H9 (cell line): ENCODE data around the gene NR2C1. TPM values are rescaled to one million over a fixed set of nuclear protein-coding genes. Genes with fewer than 3 reads are reported as not detected.
A peak's percentile ranks its signal among the peaks of the same experiment; 100 is the strongest.

Experiments used
- DNase-seq: peaks from one replicate; pipeline ENCODE4 v3.0.0-alpha.2; 2017
- H2AFZ ChIP-seq: one replicate; pipeline ENCODE4 v1.6.1; 2013; ENCODE audit warnings: mild to moderate bottlenecking, low read length, control low read depth, moderate library complexity
- H2AK5ac ChIP-seq: 2 replicates; pipeline ENCODE4 v1.6.1; 2013; ENCODE audit warnings: low read length, control low read depth, mixed read lengths; ENCODE audit not compliant: insufficient read length
- H2BK120ac ChIP-seq: one replicate; pipeline ENCODE4 v1.6.1; 2013; ENCODE audit warnings: low read depth, mild to moderate bottlenecking, low read length, control low read depth, inconsistent platforms; ENCODE audit not compliant: poor library complexity, severe bottlenecking
- H2BK12ac ChIP-seq: 2 replicates; pipeline ENCODE4 v1.6.1; 2013; ENCODE audit warnings: low read length, control low read depth, mixed read lengths, low read depth; ENCODE audit not compliant: insufficient read length
- H2BK15ac ChIP-seq: 2 replicates; pipeline ENCODE4 v1.6.1; 2013; ENCODE audit warnings: low read depth, low read length, control low read depth
- H2BK20ac ChIP-seq: one replicate; pipeline ENCODE4 v1.6.1; 2013; ENCODE audit warnings: low read depth, mild to moderate bottlenecking, low read length, control low read depth, inconsistent platforms; ENCODE audit not compliant: poor library complexity, severe bottlenecking
- H2BK5ac ChIP-seq: 2 replicates; pipeline ENCODE4 v1.6.1; 2013; ENCODE audit warnings: low read length, control low read depth, mixed read lengths; ENCODE audit not compliant: insufficient read length
- H3K14ac ChIP-seq: 2 replicates; pipeline ENCODE4 v1.6.1; 2013; ENCODE audit warnings: low read length, control low read depth; ENCODE audit not compliant: insufficient read depth
- H3K18ac ChIP-seq: 2 replicates; pipeline ENCODE4 v1.6.1; 2013; ENCODE audit warnings: low read depth, mild to moderate bottlenecking, mixed read lengths, low read length, control low read depth; ENCODE audit not compliant: insufficient read length
- H3K23ac ChIP-seq: 2 replicates; pipeline ENCODE4 v1.6.1; 2013; ENCODE audit warnings: low read length, control low read depth, mixed read lengths, low read depth; ENCODE audit not compliant: insufficient read length
- H3K23me2 ChIP-seq: 2 replicates; pipeline ENCODE4 v1.6.1; 2013; ENCODE audit warnings: low read depth, mild to moderate bottlenecking, mixed read lengths, low read length, control low read depth; ENCODE audit not compliant: insufficient read length, poor library complexity, severe bottlenecking
- H3K27ac ChIP-seq: 2 replicates; pipeline ENCODE4 v1.5.1; 2013; ENCODE audit warnings: low read length, control low read depth, mixed read lengths, low read depth; ENCODE audit not compliant: insufficient read length
- H3K27me3 ChIP-seq: 2 replicates; pipeline ENCODE4 v1.6.1; 2013; ENCODE audit warnings: low read length, control low read depth, inconsistent platforms; ENCODE audit not compliant: insufficient read depth
- H3K4ac ChIP-seq: 2 replicates; pipeline ENCODE4 v1.6.1; 2013; ENCODE audit warnings: low read depth, mild to moderate bottlenecking, control low read depth, inconsistent platforms, low read length, moderate library complexity
- H3K4me1 ChIP-seq: 2 replicates; pipeline ENCODE4 v1.6.1; 2013; ENCODE audit warnings: low read length, control low read depth, inconsistent platforms; ENCODE audit not compliant: insufficient read depth
- H3K4me2 ChIP-seq: 2 replicates; pipeline ENCODE4 v1.6.1; 2013; ENCODE audit warnings: low read length, control low read depth, mixed read lengths; ENCODE audit not compliant: insufficient read length, insufficient read depth
- H3K56ac ChIP-seq: 2 replicates; pipeline ENCODE4 v1.6.1; 2013; ENCODE audit warnings: low read depth, mild to moderate bottlenecking, mixed read lengths, low read length, control low read depth; ENCODE audit not compliant: insufficient read length
- H3K79me1 ChIP-seq: 2 replicates; pipeline ENCODE4 v1.6.1; 2013; ENCODE audit warnings: low read depth, mild to moderate bottlenecking, moderate library complexity, low read length, control low read depth, inconsistent platforms; ENCODE audit not compliant: insufficient read depth, poor library complexity, severe bottlenecking
- H3K79me2 ChIP-seq: 2 replicates; pipeline ENCODE4 v1.6.1; 2013; ENCODE audit warnings: low read length, control low read depth, inconsistent platforms; ENCODE audit not compliant: insufficient read depth
- H3K9ac ChIP-seq: 2 replicates; pipeline ENCODE4 v1.6.1; 2013; ENCODE audit warnings: low read length, control low read depth, mixed read lengths; ENCODE audit not compliant: insufficient read length; ENCODE audit errors: extremely low read depth
- H3K9me3 ChIP-seq: one replicate; pipeline ENCODE4 v1.6.1; 2013; ENCODE audit warnings: low read depth, low read length, inconsistent platforms; ENCODE audit not compliant: control insufficient read depth
- H3T11ph ChIP-seq: one replicate; pipeline ENCODE4 v1.6.1; 2013; ENCODE audit warnings: mild to moderate bottlenecking, low read length, control low read depth, inconsistent platforms
- H4K20me1 ChIP-seq: one replicate; pipeline ENCODE4 v1.6.1; 2013; ENCODE audit not compliant: control insufficient read depth, insufficient read length, insufficient read depth
- H4K5ac ChIP-seq: 2 replicates; pipeline ENCODE4 v1.6.1; 2013; ENCODE audit warnings: low read depth, mild to moderate bottlenecking, mixed read lengths, low read length, control low read depth; ENCODE audit not compliant: insufficient read length
- H4K8ac ChIP-seq: replicated peaks from 2 replicates; pipeline ENCODE4 v1.6.1; 2013; ENCODE audit warnings: low read length, control low read depth, mixed read lengths, low read depth; ENCODE audit not compliant: insufficient read length
- H4K91ac ChIP-seq: 2 replicates; pipeline ENCODE4 v1.6.1; 2013; ENCODE audit warnings: low read depth, mild to moderate bottlenecking, moderate library complexity, mixed read lengths, low read length, control low read depth; ENCODE audit not compliant: insufficient read length
- H3K27ac Mint-ChIP-seq, 3 experiments: 2 replicates in 2 of 3; 3 replicates in 1 of 3; pipeline ENCODE4 v1.8.0; 2020 to 2021; ENCODE audit warnings: mixed read lengths in 3 of 3, mild to moderate bottlenecking in 1 of 3, moderate library complexity in 1 of 3
- H3K27me3 Mint-ChIP-seq: 2 replicates; pipeline ENCODE4 v1.8.0; 2021; ENCODE audit warnings: low read depth, mild to moderate bottlenecking, moderate library complexity, mixed read lengths
- H3K36me3 Mint-ChIP-seq, 3 experiments: 2 replicates in 2 of 3; 3 replicates in 1 of 3; pipeline ENCODE4 v1.8.0; 2020 to 2021; ENCODE audit warnings: low read depth in 3 of 3, mixed read lengths in 3 of 3; ENCODE audit not compliant: insufficient read depth in 1 of 3
- H3K4me1 Mint-ChIP-seq, 2 experiments: 2 replicates each; pipeline ENCODE4 v1.8.0; 2020; ENCODE audit warnings: mixed read lengths in 2 of 2
- H3K4me3 Mint-ChIP-seq, 2 experiments: 2 replicates in 1 of 2; 3 replicates in 1 of 2; pipeline ENCODE4 v1.8.0; 2020 to 2021; ENCODE audit warnings: mild to moderate bottlenecking in 2 of 2, mixed read lengths in 2 of 2, moderate library complexity in 1 of 2
- H3K9me3 Mint-ChIP-seq, 2 experiments: 2 replicates in 1 of 2; 3 replicates in 1 of 2; pipeline ENCODE4 v1.8.0; 2020; ENCODE audit warnings: mild to moderate bottlenecking in 2 of 2, mixed read lengths in 2 of 2, moderate library complexity in 1 of 2
- CTCF ChIP-seq: fragments of 200-600 bp; sonication (generic); conservative IDR thresholded peaks from 3 replicates; pipeline ENCODE4 v1.8.0; 2021; ENCODE audit warnings: antibody characterized with exemption, mild to moderate bottlenecking
- WGBS: extraction: QIAGEN DNeasy Blood & Tissue Kit; methylation state at CpG from one replicate; pipeline ENCODE4 v1.1.7; 2013; ENCODE audit warnings: missing lambda C conversion rate, low lambda C conversion rate, mixed read lengths; ENCODE audit not compliant: insufficient read length; ENCODE audit errors: extremely low coverage; 5-methylcytosine and 5-hydroxymethylcytosine counted together
- total RNA-seq: library from RNA; stranded (reverse); gene quantifications from 2 replicates; pipeline ENCODE4 v1.2.1, GENCODE V29; 2021

Gene NR2C1
- total RNA-seq, 1 experiment from 2014 or later: 47.0 TPM

GRCh38 chr12:95116341-95116740, 42.9 kb upstream of the NR2C1 start:
- no peaks in the 10 kb centered on the region for H3K79me1 ChIP-seq
- no peak overlapping the region for H3K23ac ChIP-seq
- H3K4me1 ChIP-seq: peaks cover 2% of the 10 kb centered on the region; the same call in 1 of the 2 replicates
- no peak overlapping the region for H3K14ac ChIP-seq
- Mint-ChIP-seq H3K4me3 (no peak overlapping the region), H3K27ac (peak overlapping the region in 2 of 3 experiments; percentile 53 to 80; a peak in 3 of 7 replicates), H3K36me3 (peaks cover 10 to 37% (median 31%) of the 10 kb centered on the region in 3 experiments; a peak in 6 of 7 replicates), H3K27me3 (no peaks in the 10 kb centered on the region), H3K4me1 (peaks cover 30 to 33% of the 10 kb centered on the region in 2 experiments), H3K9me3 (no peaks in the 10 kb centered on the region)
- H4K20me1 ChIP-seq: no peaks in the 10 kb centered on the region
- no peak overlapping the region for H2BK5ac ChIP-seq
- H3K4ac ChIP-seq: no peak overlapping the region
- no peak overlapping the region for H2BK120ac ChIP-seq
- no peak overlapping the region for H2BK15ac ChIP-seq
- no peak overlapping the region for H2BK12ac ChIP-seq
- no peak overlapping the region for H4K8ac ChIP-seq
- H3K4me2 ChIP-seq: no peak overlapping the region
- H3K9ac ChIP-seq: no peak overlapping the region
- H4K5ac ChIP-seq: no peak overlapping the region
- H2AK5ac ChIP-seq: no peak overlapping the region
- no peak overlapping the region for H4K91ac ChIP-seq
- H3K23me2 ChIP-seq: no peaks in the 10 kb centered on the region
- no CpG with 5 or more reads among the region's 4 CpGs for WGBS
- no peak overlapping the region for H3K18ac ChIP-seq
- H3T11ph ChIP-seq: no peak overlapping the region
- H3K79me2 ChIP-seq: no peaks in the 10 kb centered on the region
- DNase-seq: no peak
- no peak overlapping the region for H3K56ac ChIP-seq
- no peak for TF ChIP-seq CTCF
- no peaks in the 10 kb centered on the region for H3K9me3 ChIP-seq
- peak overlapping the region; percentile 64 for H2BK20ac ChIP-seq
- H3K27ac ChIP-seq: no peak overlapping the region
- H2AFZ ChIP-seq: no peak overlapping the region
- no peaks in the 10 kb centered on the region for H3K27me3 ChIP-seq
